Suprapubic skin (tissue), 4 donors: ENCODE data around the gene TARS3. TPM values are rescaled to one million over a fixed set of nuclear protein-coding genes. Genes with fewer than 3 reads are reported as not detected.
"Not testable (repeated sequence)": the region's sequence is repeated elsewhere in the genome, so short reads cannot be mapped to it uniquely, and the experiment has no call there.

Experiments used
- DNase-seq, 2 donors: peaks; one replicate each; pipeline ENCODE4 v3.0.0-alpha.2; 2019; ENCODE audit warnings: low spot score in 2 of 2
- H3K27ac ChIP-seq: fragments of 200-600 bp; sonication (generic); one replicate; pipeline ENCODE4 v1.5.1; 2019
- H3K27me3 ChIP-seq: fragments of 200-600 bp; sonication (generic); one replicate; pipeline ENCODE4 v1.5.1; 2019
- H3K36me3 ChIP-seq: fragments of 200-600 bp; sonication (generic); one replicate; pipeline ENCODE4 v1.5.1; 2019
- H3K4me1 ChIP-seq: fragments of 200-600 bp; sonication (generic); one replicate; pipeline ENCODE4 v1.5.1; 2019
- H3K4me3 ChIP-seq: fragments of 200-600 bp; sonication (generic); one replicate; pipeline ENCODE4 v1.5.1; 2019; ENCODE audit warnings: mild to moderate bottlenecking
- H3K9me3 ChIP-seq: fragments of 200-600 bp; sonication (generic); one replicate; pipeline ENCODE4 v1.5.1; 2019
- CTCF ChIP-seq, 2 donors: fragments of 200-600 bp in 1 of 2; fragments of 450-650 bp in 1 of 2; sonication (generic) in 1 of 2; IDR thresholded peaks; one replicate each; pipeline ENCODE4 v1.5.1; 2016 to 2019; ENCODE audit warnings: antibody characterized with exemption in 2 of 2, mild to moderate bottlenecking in 1 of 2, moderate library complexity in 1 of 2
- EP300 ChIP-seq: sonication (generic); formaldehyde crosslinking; IDR thresholded peaks from one replicate; pipeline ENCODE4 v1.6.1; 2017; ENCODE audit warnings: antibody characterized with exemption
- POLR2A ChIP-seq, 2 donors: fragments of 450-650 bp; IDR thresholded peaks; one replicate each; pipeline ENCODE4 v1.6.1; 2017; ENCODE audit warnings: antibody characterized with exemption in 2 of 2, mild to moderate bottlenecking in 2 of 2, moderate library complexity in 2 of 2
- POLR2AphosphoS5 ChIP-seq, 3 donors: sonication (generic); formaldehyde crosslinking; IDR thresholded peaks; one replicate each; pipeline ENCODE4 v1.6.1; 2017; ENCODE audit warnings: antibody characterized with exemption in 3 of 3
- WGBS: methylation state at CpG from one replicate; pipeline ENCODE4 v1.1.5; 2018; 5-methylcytosine and 5-hydroxymethylcytosine counted together
- total RNA-seq, 4 donors: library from RNA; depleted of rRNA; stranded (reverse); fragments of >200 nt; gene quantifications; one replicate each; pipeline ENCODE4 v1.1.0, GENCODE V29; 2016

The TARS3 gene
- total RNA-seq, 4 donors from 2014 or later, result 5.4 to 19.3 (median 12.3) TPM

DNA sequence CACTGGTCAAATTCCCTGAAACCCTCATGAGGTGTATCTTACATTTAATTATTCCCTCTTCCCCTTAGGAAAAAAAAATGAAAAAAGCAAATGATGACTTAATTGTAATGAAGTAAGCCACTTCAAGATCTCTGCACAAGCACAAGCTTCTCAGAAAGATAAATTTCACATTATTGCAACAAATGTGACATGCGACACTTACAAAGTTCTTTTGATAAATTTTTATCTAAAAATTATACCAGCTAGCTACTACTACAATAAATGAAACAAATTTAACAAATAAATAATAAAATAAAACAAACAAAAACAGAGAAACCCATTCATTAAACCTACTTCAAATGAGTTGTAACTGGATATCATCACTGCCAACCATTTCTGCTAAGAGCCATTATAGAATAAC lies 62.1 kb downstream of the TARS3 start:
- H3K27me3 ChIP-seq, result no peaks in the 10 kb centered on the region
- no peak overlapping the region for H3K4me3 ChIP-seq
- WGBS, result 100% methylated on average over 1 of the region's 1 CpG
- no peak overlapping the region for H3K27ac ChIP-seq
- H3K9me3 ChIP-seq, result no peaks in the 10 kb centered on the region
- no peaks in the 10 kb centered on the region for H3K4me1 ChIP-seq
- peaks cover 21% of the 10 kb centered on the region for H3K36me3 ChIP-seq
- DNase-seq, result no peak
- TF ChIP-seq CTCF (IDR thresholded peaks at IDR 0.05), result no peak
- no peak for TF ChIP-seq EP300
- TF ChIP-seq POLR2AphosphoS5 (IDR thresholded peaks at IDR 0.05), result no peak
- no peak for TF ChIP-seq POLR2A (IDR thresholded peaks at IDR 0.05)

DNA sequence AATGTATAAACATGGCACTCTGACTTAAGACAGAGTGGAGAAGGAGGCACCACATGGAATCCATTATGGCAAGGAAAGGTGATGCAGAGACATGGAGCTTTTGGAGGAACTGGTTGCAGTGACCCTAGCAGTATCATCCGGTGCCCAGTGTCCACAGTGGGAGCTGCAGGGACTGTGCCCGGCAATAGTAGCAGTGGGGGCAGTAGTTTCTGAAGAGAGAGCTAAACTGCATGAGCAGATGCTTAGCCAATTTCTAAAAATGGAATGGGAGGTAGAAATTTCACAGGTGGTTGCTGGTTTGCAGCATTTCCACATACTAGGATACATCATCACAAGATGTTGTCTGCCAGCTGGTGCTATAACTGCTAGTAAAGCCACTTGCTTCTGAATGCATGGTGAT lies 64.3 kb downstream of the TARS3 start:
- Histone ChIP-seq H3K27me3 (no peaks in the 10 kb centered on the region), H3K4me3 (no peak overlapping the region), H3K4me1 (no peaks in the 10 kb centered on the region), H3K9me3 (no peaks in the 10 kb centered on the region), H3K36me3 (peaks cover 33% of the 10 kb centered on the region), H3K27ac (no peak overlapping the region)
- WGBS, result 97% methylated on average over 2 of the region's 2 CpGs
- no peak for TF ChIP-seq EP300
- TF ChIP-seq CTCF (IDR thresholded peaks at IDR 0.05), result no peak
- no peak for TF ChIP-seq POLR2AphosphoS5 (IDR thresholded peaks at IDR 0.05)
- no peak for TF ChIP-seq POLR2A (IDR thresholded peaks at IDR 0.05)
- DNase-seq, result no peak

GRCh38 chr15:101657968-101658784 lies 66.1 kb downstream of the TARS3 start:
- TF ChIP-seq EP300 (no peak), CTCF (IDR thresholded peaks at IDR 0.05) (no peak), POLR2AphosphoS5 (IDR thresholded peaks at IDR 0.05) (no peak), POLR2A (IDR thresholded peaks at IDR 0.05) (no peak)
- DNase-seq, result no peak

GRCh38 chr15:101657171-101657570 lies 67.1 kb downstream of the TARS3 start:
- 95% methylated on average over 10 of the region's 10 CpGs for WGBS
- peaks cover 33% of the 10 kb centered on the region for H3K36me3 ChIP-seq

More at GRCh38 chr15:101657968-101658784, 66.1 kb downstream of the TARS3 start:
- Histone ChIP-seq H3K4me3 (no peak overlapping the region), H3K4me1 (peaks cover 3% of the 10 kb centered on the region), H3K27ac (no peak overlapping the region), H3K36me3 (peaks cover 33% of the 10 kb centered on the region), H3K9me3 (no peaks in the 10 kb centered on the region), H3K27me3 (no peaks in the 10 kb centered on the region)
- WGBS, result 78% methylated on average over 9 of the region's 9 CpGs

DNA sequence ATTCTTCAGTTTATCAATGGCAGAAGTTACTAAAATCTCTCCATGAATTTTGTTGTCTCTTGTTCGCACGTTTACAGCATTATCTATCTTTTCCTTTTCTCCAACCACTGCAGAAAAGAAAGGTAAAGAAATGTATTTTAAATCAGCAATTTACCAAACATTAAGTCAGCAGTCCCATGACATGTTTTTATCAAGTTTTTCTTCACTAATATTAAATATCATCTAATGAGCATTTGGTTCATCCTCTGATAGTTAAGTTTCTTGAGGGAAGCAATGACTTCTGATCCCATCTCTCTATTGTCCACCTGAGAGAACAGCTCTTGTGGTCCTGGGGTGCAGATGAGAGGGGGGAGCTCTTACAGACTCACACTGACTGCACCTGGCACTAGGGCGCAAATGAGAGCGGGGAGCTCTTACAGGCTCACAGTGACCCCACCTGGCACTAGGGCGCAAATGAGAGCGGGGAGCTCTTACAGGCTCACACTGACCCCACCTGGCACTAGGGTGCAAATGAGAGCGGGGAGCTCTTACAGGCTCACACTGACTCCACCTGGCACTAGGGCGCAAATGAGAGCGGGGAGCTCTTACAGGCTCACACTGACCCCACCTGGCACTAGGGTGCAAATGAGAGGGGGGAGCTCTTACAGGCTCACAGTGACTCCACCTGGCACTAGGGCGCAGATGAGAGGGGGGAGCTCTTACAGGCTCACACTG lies 69.5 kb downstream of the TARS3 start:
- not testable (repeated sequence) for H3K27me3 ChIP-seq, H3K9me3 ChIP-seq, DNase-seq, H3K4me3 ChIP-seq, H3K27ac ChIP-seq
- peaks cover 19% of the 10 kb centered on the region for H3K36me3 ChIP-seq
- 84% methylated on average over 6 of the region's 10 CpGs for WGBS
- peaks cover 26% of the 10 kb centered on the region for H3K4me1 ChIP-seq

More at GRCh38 chr15:101657171-101657570, 67.1 kb downstream of the TARS3 start:
- no peak overlapping the region for H3K27ac ChIP-seq
- no peak overlapping the region for H3K4me3 ChIP-seq
- no peaks in the 10 kb centered on the region for H3K9me3 ChIP-seq
- peaks cover 8% of the 10 kb centered on the region for H3K4me1 ChIP-seq
- no peak for TF ChIP-seq POLR2AphosphoS5 (IDR thresholded peaks at IDR 0.05)
- no peak for TF ChIP-seq CTCF (IDR thresholded peaks at IDR 0.05)
- TF ChIP-seq POLR2A (IDR thresholded peaks at IDR 0.05), result no peak
- TF ChIP-seq EP300, result no peak
- no peak for DNase-seq
- H3K27me3 ChIP-seq, result no peaks in the 10 kb centered on the region
